DND-41 (cell line): ENCODE results near the gene RSF1.
"Not testable (repeated sequence)": the region's sequence is repeated elsewhere in the genome, so short reads cannot be mapped to it uniquely, and the experiment has no call there.

Experiments used
- ATAC-seq: fragments of 200-7000 bp; cut with Tn5 transposase; 3 replicates; pipeline ENCODE4 v1.9.1; 2021; ENCODE audit warnings: low read depth; ENCODE audit not compliant: insufficient read depth
- DNase-seq: peaks from one replicate; pipeline ENCODE4 v3.0.0-alpha.2; 2020
- H2AFZ ChIP-seq: 2 replicates; pipeline ENCODE4 v1.6.0; 2012; ENCODE audit warnings: low read depth, low read length
- H3K27ac ChIP-seq: 2 replicates; pipeline ENCODE4 v1.5.1; 2012; ENCODE audit warnings: low read length, inconsistent platforms
- H3K27me3 ChIP-seq: fragments of 200-600 bp; sonication (generic); 2 replicates; pipeline ENCODE4 v1.6.0; 2012; ENCODE audit warnings: low read length, mild to moderate bottlenecking, inconsistent platforms; ENCODE audit not compliant: insufficient read depth, poor library complexity
- H3K36me3 ChIP-seq: 2 replicates; pipeline ENCODE4 v1.5.1; 2012; ENCODE audit warnings: low read length, inconsistent platforms; ENCODE audit not compliant: insufficient read depth
- H3K4me1 ChIP-seq: 2 replicates; pipeline ENCODE4 v1.5.1; 2012; ENCODE audit warnings: mild to moderate bottlenecking, low read length; ENCODE audit not compliant: insufficient read depth
- H3K4me2 ChIP-seq: 2 replicates; pipeline ENCODE4 v1.6.0; 2012; ENCODE audit warnings: mild to moderate bottlenecking, moderate library complexity, low read length, inconsistent platforms; ENCODE audit not compliant: insufficient read depth
- H3K4me3 ChIP-seq, 2 experiments: fragments of 200-600 bp in 1 of 2; shearing (Covaris generic) in 1 of 2; 2 replicates each; pipeline ENCODE4 v1.5.1; 2012 to 2016; ENCODE audit warnings: inconsistent platforms in 2 of 2, low read length in 2 of 2, mild to moderate bottlenecking in 2 of 2, low read depth in 1 of 2, moderate library complexity in 1 of 2
- H3K79me2 ChIP-seq: 2 replicates; pipeline ENCODE4 v1.6.0; 2012; ENCODE audit warnings: low read length, inconsistent platforms; ENCODE audit not compliant: insufficient read depth
- H3K9ac ChIP-seq: 2 replicates; pipeline ENCODE4 v1.6.0; 2012; ENCODE audit warnings: low read depth, mild to moderate bottlenecking, inconsistent platforms, low read length, moderate library complexity
- H3K9me3 ChIP-seq: 2 replicates; pipeline ENCODE4 v1.5.1; 2012; ENCODE audit warnings: low read length, moderate library complexity, mild to moderate bottlenecking, inconsistent platforms; ENCODE audit not compliant: insufficient read depth, severe bottlenecking
- H4K20me1 ChIP-seq: 2 replicates; pipeline ENCODE4 v1.6.0; 2012; ENCODE audit warnings: low read length; ENCODE audit not compliant: insufficient read depth
- EZH2 ChIP-seq: IDR thresholded peaks from 3 replicates; pipeline ENCODE4 v1.6.1; 2012; ENCODE audit warnings: borderline replicate concordance, low read depth, mild to moderate bottlenecking, moderate library complexity, low read length, inconsistent platforms; ENCODE audit not compliant: severe bottlenecking
- TF ChIP-seq, protein P1 (sequence below): IDR thresholded peaks from 2 replicates; pipeline ENCODE4 v1.5.1; 2012; ENCODE audit warnings: borderline replicate concordance, low read length, moderate library complexity, mild to moderate bottlenecking; ENCODE audit not compliant: poor library complexity, severe bottlenecking; ENCODE audit errors: extremely low read depth

RSF1 gene

DNA sequence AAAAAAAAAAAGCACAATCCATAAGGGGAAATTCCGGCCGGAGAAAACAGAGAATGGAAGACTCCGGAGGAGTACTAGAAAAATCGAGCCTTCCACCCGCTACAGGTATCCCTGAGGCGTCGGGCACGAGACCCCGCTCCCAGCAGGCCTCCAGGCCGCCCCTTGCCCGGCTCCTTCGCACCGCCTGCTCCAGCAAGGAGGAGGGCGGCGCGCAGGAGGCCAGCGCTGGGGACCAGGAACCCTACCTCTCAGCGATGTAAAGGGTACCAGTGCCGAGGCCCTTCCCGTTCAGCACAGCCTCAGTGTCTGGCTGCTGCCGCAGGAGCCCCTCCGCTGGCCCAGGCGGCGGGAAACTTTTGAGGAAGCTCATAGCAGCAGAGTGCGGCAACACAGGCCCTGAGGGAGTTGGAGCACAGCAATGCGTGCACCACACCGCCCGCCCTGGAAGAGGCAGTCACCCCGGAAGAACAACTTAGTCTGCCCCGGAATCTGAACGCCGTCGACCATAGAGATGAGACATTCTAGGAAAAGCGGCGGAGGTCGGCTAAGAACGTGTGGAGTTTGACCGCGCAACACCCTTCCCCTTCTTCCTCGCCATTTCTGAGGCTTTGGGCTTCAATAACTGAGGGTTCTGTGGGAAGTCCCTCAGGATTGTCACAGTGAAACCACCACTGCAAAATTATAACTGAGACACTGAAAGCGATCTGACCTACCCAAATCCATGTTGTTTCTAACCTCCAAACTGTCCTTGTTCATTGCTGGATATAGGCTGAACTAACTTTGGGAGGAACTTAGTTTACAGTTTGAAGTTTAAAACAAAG is 183.0 kb downstream of the RSF1 start, which contains the start of gene CLNS1A:
CLNS1A (minus strand) TSS at position 450 of the 821 bp plus-strand sequence; CDS start at position 370, 80 bp downstream.
- TF ChIP-seq, protein P1, sequence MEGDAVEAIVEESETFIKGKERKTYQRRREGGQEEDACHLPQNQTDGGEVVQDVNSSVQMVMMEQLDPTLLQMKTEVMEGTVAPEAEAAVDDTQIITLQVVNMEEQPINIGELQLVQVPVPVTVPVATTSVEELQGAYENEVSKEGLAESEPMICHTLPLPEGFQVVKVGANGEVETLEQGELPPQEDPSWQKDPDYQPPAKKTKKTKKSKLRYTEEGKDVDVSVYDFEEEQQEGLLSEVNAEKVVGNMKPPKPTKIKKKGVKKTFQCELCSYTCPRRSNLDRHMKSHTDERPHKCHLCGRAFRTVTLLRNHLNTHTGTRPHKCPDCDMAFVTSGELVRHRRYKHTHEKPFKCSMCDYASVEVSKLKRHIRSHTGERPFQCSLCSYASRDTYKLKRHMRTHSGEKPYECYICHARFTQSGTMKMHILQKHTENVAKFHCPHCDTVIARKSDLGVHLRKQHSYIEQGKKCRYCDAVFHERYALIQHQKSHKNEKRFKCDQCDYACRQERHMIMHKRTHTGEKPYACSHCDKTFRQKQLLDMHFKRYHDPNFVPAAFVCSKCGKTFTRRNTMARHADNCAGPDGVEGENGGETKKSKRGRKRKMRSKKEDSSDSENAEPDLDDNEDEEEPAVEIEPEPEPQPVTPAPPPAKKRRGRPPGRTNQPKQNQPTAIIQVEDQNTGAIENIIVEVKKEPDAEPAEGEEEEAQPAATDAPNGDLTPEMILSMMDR = peak; percentile 20
- TF ChIP-seq EZH2 = no peak
- peak within 1 kb of the TSS; percentile 92 for H2AFZ ChIP-seq
- H3K4me1 ChIP-seq = peaks cover 38% of the 10 kb centered on the region
- peaks cover 55% of the 10 kb centered on the region for H3K79me2 ChIP-seq
- H3K4me2 ChIP-seq = peak within 1 kb of the TSS; percentile 91
- H3K9ac ChIP-seq = peak within 1 kb of the TSS; percentile 80
- H3K36me3 ChIP-seq = peaks cover 7% of the 10 kb centered on the region; the same call in 1 of the 2 replicates
- H3K27ac ChIP-seq = peak within 1 kb of the TSS; percentile 88
- no peaks in the 10 kb centered on the region for H3K27me3 ChIP-seq
- peak; percentile 98 for ATAC-seq
- DNase-seq = peak; percentile 90
- peaks cover 5% of the 10 kb centered on the region for H3K9me3 ChIP-seq
- peaks cover 14% of the 10 kb centered on the region; the same call in 1 of the 2 replicates for H4K20me1 ChIP-seq
- peak within 1 kb of the TSS; percentile 58 to 88 for H3K4me3 ChIP-seq

DNA sequence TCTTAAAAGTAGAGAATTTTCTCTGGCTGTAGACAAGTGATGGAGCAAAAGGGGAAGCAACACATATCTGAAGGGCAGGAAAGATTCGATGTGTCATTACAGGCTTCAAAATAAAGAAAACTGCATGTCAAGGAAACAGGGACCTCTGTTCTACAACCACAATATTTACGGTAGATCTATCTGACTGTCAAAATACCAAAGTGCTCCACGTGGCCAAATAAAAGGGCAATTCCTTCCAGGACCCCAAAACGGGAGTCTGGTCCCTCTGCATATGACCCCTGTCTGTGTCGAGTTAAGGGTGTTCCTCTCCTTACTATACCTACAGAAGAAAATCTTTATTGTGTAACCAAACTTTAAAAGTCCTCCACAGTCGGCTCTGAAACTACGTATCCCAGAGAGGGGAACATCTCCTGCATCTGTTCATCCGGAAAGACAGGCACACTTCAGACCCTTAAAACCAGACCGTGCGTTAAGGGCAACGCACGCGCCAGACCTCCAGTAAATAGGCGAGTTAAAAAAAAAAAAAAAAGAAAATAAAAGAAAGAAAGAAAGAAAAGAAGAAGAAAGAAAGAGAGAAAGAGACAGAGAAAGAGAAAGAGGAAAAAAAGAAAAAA is 183.7 kb downstream of the RSF1 start:
- Histone ChIP-seq H3K36me3 (peaks cover 10% of the 10 kb centered on the region; the same call in 1 of the 2 replicates), H2AFZ (peak overlapping the region; percentile 92), H3K4me2 (peak overlapping the region; percentile 91), H3K9me3 (peaks cover 5% of the 10 kb centered on the region), H3K79me2 (peaks cover 62% of the 10 kb centered on the region), H3K27ac (peak overlapping the region; percentile 88), H4K20me1 (peaks cover 17% of the 10 kb centered on the region; the same call in 1 of the 2 replicates), H3K9ac (peak overlapping the region; percentile 80), H3K4me3 (peak overlapping the region; percentile 58 to 88; a peak in 3 of 4 replicates), H3K27me3 (no peaks in the 10 kb centered on the region), H3K4me1 (peaks cover 38% of the 10 kb centered on the region)
- ATAC-seq (no peak), DNase-seq (no peak)
- TF ChIP-seq, protein P1 = no peak
- TF ChIP-seq EZH2 = no peak

DNA sequence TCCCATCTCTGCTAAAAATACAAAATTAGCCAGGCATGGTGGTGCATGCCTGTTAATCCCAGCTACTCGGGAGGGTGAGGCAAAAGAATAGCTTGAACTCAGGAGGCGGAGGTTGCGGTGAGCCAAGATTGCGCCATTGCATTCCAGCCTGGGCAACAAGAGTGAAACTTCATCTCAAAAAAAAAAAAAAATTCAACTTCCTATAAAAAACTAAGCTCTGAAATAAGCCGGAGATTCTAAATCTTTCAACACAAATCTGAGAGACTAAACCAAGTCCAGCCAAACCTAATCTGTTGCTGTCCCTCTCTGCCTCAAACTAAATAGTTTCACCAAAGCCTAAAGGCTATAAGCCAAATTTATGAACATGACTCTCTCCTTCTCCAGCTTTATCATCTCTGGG is 186.6 kb downstream of the RSF1 start:
- H3K27me3 ChIP-seq, H3K9ac ChIP-seq, H3K4me3 ChIP-seq, H3K4me2 ChIP-seq, DNase-seq, H3K27ac ChIP-seq, ATAC-seq, H2AFZ ChIP-seq, H3K9me3 ChIP-seq: not testable (repeated sequence)
- peaks cover 89% of the 10 kb centered on the region for H3K79me2 ChIP-seq
- H3K36me3 ChIP-seq = peaks cover 26% of the 10 kb centered on the region; the same call in 1 of the 2 replicates
- H3K4me1 ChIP-seq = peaks cover 38% of the 10 kb centered on the region
- H4K20me1 ChIP-seq = peaks cover 25% of the 10 kb centered on the region; the same call in 1 of the 2 replicates
